GM18499 (cell line): Measurements from ENCODE around the gene TLE1.
"Not testable (repeated sequence)": the region's sequence is repeated elsewhere in the genome, so short reads cannot be mapped to it uniquely, and the experiment has no call there.

Source experiments
- ATAC-seq: cut with Tn5 transposase; IDR thresholded peaks from one replicate; pipeline ENCODE4 v1.9.1; 2021; ENCODE audit warnings: moderate number of reproducible peaks; ENCODE audit not compliant: insufficient read depth, unreplicated experiment

The TLE1 gene

DNA sequence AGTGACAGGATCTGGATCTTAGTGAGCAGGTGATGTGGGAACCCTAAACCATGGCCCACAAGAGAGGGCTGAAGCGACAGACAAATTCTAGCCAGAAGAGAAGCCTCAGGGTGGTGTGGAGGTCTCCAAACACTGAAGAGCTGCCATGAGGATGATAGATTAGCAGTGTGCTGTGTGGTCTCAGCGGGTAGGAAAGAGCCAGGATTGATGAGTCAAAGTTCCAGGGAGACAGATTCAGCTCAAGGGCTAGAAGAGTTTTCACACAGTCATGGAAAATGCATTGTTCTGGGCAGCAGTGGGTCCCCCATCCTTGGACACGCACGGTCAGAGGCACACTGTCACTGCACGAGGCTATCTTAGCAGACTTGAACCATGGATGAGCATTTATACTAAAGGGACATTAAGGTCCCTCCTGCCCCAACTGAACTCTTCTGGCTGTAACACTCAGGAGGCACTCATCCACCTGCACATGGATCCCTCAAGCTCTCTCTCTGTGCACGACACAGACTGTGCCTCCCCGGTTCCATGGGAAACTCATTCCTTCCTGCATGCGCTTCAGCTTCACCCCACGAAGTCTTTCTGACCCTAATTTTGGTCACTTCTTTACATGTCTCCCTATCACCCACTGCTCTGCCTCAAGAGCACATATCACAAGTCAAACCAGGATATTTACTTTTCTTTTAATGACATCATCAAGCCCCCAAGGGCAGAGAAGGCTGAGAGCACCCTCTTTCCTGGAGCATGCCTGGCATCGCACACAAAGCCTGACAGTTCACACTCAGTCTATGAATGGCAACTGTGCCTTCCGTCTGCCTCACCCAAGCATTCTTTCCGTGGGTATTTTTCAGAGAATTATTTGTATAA, 84.8 kb downstream of the TLE1 start:
- no peak for ATAC-seq

- ATAC-seq, result no peak
Measured at GRCh38 chr9:81602887-81603680, 86.3 kb downstream of the TLE1 start.

- ATAC-seq, result no peak
Measured at GRCh38 chr9:81601639-81602623, 87.4 kb downstream of the TLE1 start.

GRCh38 chr9:81600631-81601030, 88.7 kb downstream of the TLE1 start:
- ATAC-seq, result no peak

GRCh38 chr9:81599837-81600236, 89.5 kb downstream of the TLE1 start:
- ATAC-seq, result no peak

DNA sequence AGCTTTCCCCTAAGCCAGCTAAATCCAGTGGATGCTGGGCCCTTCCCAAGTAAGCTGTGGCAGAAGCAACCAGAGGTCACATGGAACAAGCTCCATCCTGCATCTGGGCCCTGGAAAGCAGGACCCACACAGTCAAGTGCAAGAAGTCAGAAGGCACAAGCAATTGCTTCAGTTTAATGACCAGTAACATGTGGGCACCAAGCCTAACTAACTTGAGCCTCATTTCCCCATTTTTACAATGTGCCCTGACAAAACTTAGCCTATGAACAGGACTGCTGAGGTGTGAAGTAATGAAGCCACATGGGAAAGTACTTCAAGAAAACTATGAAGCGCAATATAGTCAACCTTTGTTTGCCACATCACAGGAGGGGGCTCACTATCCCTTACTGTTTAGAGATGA, 90.5 kb downstream of the TLE1 start:
- no peak for ATAC-seq

DNA sequence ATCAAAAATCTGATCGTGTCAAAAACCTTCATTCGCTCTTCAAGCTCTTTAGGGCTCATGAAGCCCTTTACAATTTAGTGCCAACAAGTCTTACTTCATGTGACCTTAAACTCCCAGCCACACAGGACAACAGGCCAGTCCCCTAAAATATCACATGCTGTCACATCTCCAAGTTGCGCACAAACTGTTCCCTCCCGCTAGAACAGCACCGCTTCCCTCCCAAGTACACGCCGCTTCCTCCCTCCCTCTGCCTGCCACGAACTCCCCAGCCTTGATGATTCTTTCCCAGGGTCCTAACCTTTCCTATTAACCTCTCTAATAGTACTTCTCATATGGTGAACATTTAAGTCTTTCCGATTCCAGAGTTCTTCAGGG, 91.2 kb downstream of the TLE1 start:
- no peak for ATAC-seq

DNA sequence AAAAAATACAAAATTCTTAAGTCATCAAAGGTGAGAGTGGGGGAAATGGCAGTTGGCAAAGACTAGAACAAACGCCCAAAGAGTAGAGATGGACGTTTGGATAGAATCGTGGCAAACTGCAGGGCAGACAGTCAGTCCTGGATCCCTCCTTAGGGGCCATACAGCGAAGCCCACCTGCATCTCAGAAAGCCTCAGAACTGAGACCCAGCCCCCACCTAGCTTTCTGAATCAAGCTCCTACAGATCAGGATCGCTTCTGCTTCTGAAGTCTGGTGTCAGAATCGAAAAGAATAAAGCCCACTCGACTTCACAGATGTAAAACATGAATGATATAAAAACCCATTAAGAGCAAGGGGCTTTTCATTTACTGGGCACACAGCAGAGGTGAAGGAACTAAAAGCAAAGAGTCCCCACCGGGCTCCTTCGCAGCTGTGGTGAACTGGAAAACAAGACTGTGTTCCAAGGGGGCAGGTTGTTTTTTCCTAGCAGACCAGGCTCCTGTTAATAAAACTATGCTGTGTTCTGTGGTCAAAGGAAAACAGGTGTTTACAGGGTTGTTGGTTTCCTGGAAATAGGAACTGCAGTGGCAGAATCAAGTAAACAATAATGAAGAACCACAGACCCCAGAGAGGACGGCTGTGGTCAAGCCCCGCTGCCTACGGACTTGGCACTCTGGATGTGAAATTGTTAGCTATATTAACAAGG, 91.8 kb downstream of the TLE1 start:
- ATAC-seq, result no peak

DNA sequence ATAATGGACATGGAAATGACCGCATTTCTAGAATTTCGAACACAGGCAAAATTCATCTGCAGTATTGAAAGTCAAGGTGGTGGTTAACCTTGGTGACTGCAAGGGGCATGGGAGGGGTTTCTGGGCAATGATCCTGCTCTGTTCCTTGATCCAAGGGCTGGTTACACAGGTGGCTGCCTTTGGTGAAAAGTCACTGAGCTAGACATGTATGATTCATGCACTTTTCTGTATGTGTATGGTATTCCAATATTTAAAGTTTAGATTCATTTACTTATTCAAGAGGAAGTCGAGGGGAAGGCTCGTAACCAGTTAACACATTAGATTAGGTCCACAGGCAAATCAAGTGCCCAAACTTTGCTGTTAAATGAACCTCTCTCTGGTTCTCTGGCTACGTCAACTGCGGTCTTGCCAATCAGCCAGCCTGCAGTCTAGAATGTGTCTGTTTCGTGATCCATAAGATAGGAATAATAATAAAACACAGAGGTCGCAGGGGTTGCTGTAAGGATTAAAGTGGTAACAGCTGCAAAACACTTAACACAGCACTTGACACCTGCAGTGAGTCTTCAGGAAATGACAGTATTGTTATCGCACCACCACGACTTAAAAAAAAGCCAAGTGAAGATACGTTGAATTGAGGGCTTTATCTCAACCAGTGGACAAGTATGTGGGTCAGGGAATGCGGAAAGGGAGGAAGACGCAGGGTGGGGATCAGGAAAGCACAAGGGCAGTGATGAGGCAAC, 92.5 kb downstream of the TLE1 start:
- no peak for ATAC-seq

GRCh38 chr9:81595887-81596543, 93.3 kb downstream of the TLE1 start:
- ATAC-seq, result no peak

DNA sequence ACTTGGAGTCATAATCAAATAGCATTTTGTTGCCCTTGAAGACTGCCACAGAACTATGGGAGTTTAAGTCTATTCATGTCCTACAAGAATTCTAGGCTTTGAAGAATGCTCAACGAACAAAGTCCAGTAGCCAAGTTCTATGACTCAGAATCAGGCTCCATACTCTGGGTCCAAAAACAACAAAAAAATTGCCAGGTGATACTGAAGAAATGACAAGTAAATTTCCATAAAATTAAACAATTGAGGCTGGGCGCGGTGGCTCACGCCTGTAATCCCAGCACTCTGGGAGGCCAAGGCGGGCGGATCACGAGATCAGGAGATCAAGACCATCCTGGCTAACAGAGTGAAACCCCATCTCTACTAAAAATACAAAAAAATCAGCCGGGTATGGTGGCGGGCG, 94.1 kb downstream of the TLE1 start:
- not testable (repeated sequence) for ATAC-seq

DNA sequence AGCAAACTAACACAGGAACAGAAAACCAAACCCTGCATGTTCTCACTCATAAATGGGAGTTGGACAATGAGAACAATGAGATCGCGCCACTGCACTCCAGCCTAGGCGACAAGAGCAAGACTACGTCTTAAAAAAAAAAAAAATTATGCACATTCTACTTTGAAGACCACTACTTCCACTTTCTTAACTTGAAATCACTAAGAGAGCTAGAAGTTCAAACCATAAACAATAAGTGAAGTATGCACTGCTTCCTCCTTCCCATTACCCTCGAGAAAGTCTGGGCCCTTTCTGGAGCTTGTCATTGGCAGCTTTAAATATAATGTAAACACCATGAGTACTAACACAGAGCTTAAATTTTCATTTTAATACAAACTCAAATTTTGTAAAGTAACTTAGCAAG, 94.9 kb downstream of the TLE1 start:
- ATAC-seq, result no peak

DNA sequence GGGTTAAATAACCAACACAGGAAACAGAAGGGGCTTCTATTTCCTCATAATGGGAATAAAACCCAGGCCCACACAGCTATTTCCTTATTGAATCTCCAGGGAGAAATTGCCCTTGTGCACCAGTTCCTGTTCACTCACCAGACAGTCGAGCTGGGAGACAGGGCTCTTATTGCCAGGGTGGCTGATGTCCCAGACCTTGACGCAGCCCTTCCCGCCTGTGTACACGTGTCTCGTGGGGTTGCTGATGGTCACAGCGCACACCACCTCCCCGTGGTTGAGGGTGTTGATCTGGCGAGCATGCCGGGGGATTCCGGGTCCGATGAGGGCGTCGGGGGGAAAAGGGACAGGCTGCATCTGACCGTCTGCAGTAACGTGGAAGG, 96.5 kb downstream of the TLE1 start:
- ATAC-seq, result no peak

DNA sequence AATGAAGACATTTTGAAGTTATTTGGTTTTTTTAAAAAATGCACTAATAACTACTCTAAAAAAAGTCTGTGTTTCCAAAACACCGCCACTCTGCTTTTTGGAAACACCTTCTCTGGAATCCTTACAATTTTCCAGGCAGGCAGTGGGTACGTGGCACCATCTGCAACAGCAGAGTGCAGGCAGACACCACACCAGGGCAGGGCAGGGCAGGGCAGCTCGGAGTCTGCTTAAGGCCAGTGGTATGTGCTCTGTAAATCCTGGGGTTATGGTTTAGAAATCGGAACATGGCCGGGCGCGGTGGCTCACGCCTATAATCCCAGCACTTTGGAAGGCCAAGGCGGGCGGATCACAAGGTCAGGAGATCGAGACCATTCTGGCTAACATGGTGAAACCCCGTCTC, 97.6 kb downstream of the TLE1 start:
- ATAC-seq, result no peak

DNA sequence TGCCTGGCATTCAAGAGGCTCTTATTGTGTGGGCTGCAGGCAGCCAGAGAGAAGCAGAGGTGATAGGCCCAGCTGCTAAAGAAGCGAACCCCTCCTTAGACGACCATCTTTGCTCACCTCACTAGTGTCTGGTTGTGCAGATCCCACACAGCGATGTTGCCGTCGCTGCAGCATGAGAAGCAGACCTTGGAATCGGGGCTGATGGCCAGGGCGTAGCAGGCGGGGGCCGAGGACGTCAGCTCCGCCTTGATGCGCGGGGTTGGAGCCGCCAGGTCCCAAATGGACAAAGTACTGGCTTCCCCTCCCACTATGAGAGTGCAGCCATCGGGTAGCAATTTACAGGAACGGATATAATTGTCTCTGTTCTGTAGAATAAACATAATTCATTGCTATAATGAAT, 98.7 kb downstream of the TLE1 start:
- no peak for ATAC-seq

DNA sequence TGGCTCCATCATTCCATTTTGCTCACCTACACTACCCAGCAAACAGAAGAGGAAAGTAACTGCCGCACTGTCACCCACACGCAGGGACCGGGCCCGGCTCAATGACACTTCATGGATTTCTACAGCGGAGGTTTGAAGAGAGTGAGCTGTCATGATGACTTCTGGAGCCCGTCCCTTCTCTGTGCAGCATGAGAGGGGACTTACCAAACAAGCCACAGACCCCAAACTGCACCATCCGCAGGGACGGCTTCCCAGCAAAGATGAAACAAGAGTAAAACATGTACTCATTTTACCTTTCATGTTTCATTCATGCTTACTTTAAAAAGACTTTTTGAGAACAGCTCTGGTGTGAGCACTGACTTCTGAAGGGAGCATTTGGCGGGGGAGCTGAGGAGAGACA, 99.5 kb downstream of the TLE1 start:
- no peak for ATAC-seq

DNA sequence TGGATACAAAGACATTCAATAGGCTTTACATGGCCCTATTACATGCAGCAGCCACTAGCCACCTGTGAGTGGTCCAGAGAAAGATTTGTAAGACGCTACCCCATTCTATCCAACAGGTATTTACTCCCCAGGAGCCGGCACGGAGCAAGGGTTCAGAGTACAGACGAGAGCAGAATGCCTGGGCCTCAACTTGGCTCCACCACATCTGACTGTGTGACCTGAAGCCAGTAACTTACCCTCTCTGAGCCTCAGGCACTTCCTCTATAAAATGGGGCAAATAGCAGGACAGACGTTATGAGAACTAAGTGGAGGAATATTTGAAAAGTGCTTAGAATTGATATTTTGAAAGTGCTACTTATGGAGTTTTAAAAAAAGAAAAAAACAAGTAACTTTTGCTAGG, 100.0 kb downstream of the TLE1 start:
- no peak for ATAC-seq

DNA sequence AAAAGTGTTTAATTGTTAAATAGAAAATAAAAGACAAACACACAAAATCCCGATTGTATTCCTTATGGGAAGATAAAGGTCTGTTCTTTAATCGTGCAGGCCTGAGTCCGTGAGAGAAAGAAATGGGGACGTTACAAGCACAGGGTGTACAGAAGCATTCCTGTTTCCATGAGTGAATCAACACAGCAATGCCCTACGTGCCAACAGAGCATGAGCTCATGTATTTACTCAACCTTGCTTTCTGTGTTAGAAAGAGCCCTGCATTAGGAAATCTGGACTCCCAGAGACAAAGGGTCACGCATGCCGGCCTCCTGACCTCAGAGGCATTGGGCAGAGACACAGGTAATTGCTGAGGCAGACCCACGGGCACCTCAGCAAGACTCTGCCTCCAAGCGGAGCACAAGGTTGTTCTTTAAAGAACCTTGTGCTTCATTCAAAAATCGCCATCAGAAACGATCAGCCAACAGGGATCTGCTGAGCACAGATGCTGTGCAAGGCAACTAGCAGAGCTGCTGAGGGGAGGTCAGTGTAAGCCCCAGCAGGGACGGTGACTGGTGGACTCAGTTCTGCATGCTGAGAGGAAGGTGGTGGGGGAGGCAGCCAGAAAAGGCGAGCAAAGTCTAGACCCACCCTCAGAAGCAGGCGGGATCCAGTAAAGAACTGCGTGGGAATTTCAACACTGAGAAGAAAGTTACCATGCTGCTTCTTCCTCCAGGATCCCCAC, 101.0 kb downstream of the TLE1 start:
- no peak for ATAC-seq
